IMR-90 (cell line): ENCODE data around the gene TMEM221. TPM values are rescaled to one million over a fixed set of nuclear protein-coding genes. Genes with fewer than 3 reads are reported as not detected.

ENCODE experiments used
- ATAC-seq: fragments of 200-7000 bp; cut with Tn5 transposase; 2 replicates; pipeline ENCODE4 v1.9.1; 2020; ENCODE audit warnings: low read depth, mild to moderate bottlenecking, moderate library complexity
- BruUV-seq: library from RNA; stranded (reverse); fragments of 400-500 nt; replicated peaks from 2 replicates; lab custom pipeline; 2021; lab: Mats Ljungman, UMichigan
- CTCF ChIA-PET: fragments of 300-600 bp; formaldehyde crosslinking; extraction: SDS; loops from one replicate; lab custom pipeline; 2021; ENCODE audit warnings: antibody characterized with exemption; lab: Yijun Ruan, JAX
- POLR2A ChIA-PET: fragments of 300-600 bp; sonication (Branson Sonifier 250); formaldehyde crosslinking; loops from one replicate; lab custom pipeline; 2022; ENCODE audit warnings: antibody characterized with exemption; ENCODE audit not compliant: unreplicated experiment; lab: Charles Lee
- DNase-seq: peaks from one replicate; pipeline ENCODE4 v3.0.0; 2013
- H2AFZ ChIP-seq: replicated peaks from 2 replicates; pipeline ENCODE3; 2013; ENCODE audit warnings: low read length, mild to moderate bottlenecking; ENCODE audit not compliant: poor library complexity
- H2AK5ac ChIP-seq: 2 replicates; pipeline ENCODE4 v1.6.1; 2013; ENCODE audit warnings: low read depth, low read length, inconsistent platforms
- H2AK9ac ChIP-seq: replicated peaks from 2 replicates; pipeline ENCODE3; 2013; ENCODE audit warnings: mild to moderate bottlenecking, low read depth, low read length, moderate library complexity; ENCODE audit not compliant: poor library complexity
- H2BK120ac ChIP-seq: 2 replicates; pipeline ENCODE4 v1.6.1; 2013; ENCODE audit warnings: low read depth, low read length, inconsistent platforms
- H2BK15ac ChIP-seq: 3 replicates; pipeline ENCODE4 v1.6.1; 2013; ENCODE audit warnings: low read depth, low read length, inconsistent platforms
- H2BK20ac ChIP-seq: 2 replicates; pipeline ENCODE4 v1.6.1; 2013; ENCODE audit warnings: low read depth, mild to moderate bottlenecking, inconsistent platforms, low read length, moderate library complexity
- H2BK5ac ChIP-seq: 2 replicates; pipeline ENCODE4 v1.6.1; 2013; ENCODE audit warnings: mild to moderate bottlenecking, low read depth, low read length, inconsistent platforms; ENCODE audit not compliant: poor library complexity, severe bottlenecking
- H3K14ac ChIP-seq: replicated peaks from 2 replicates; pipeline ENCODE4 v1.6.1; 2013; ENCODE audit warnings: low read depth, low read length, inconsistent platforms
- H3K18ac ChIP-seq: 2 replicates; pipeline ENCODE4 v1.6.1; 2013; ENCODE audit warnings: low read depth, low read length, control low read depth
- H3K23ac ChIP-seq: 2 replicates; pipeline ENCODE4 v1.6.1; 2013; ENCODE audit warnings: low read depth, low read length, inconsistent platforms
- H3K27ac ChIP-seq: 2 replicates; pipeline ENCODE4 v1.5.1; 2013; ENCODE audit warnings: mild to moderate bottlenecking, control low read depth, low read length; ENCODE audit not compliant: insufficient read depth
- H3K27me3 ChIP-seq: 2 replicates; pipeline ENCODE4 v1.6.1; 2013; ENCODE audit warnings: low read length; ENCODE audit not compliant: control insufficient read depth, insufficient read depth
- H3K36me3 ChIP-seq: 2 replicates; pipeline ENCODE4 v1.6.1; 2013; ENCODE audit warnings: low read length, mixed read lengths; ENCODE audit not compliant: control insufficient read depth, insufficient read depth
- H3K4ac ChIP-seq: 2 replicates; pipeline ENCODE4 v1.6.1; 2013; ENCODE audit warnings: low read depth, low read length, inconsistent platforms
- H3K4me1 ChIP-seq: 2 replicates; pipeline ENCODE4 v1.6.1; 2013; ENCODE audit warnings: low read length, mixed read lengths; ENCODE audit not compliant: control insufficient read depth, insufficient read depth
- H3K4me2 ChIP-seq: 2 replicates; pipeline ENCODE4 v1.6.1; 2013; ENCODE audit warnings: low read depth, mild to moderate bottlenecking, control low read depth, low read length, moderate library complexity
- H3K4me3 ChIP-seq: 2 replicates; pipeline ENCODE4 v1.5.1; 2013; ENCODE audit warnings: low read depth, mild to moderate bottlenecking, control low read depth, low read length, moderate library complexity; ENCODE audit not compliant: insufficient read depth
- H3K56ac ChIP-seq: 2 replicates; pipeline ENCODE4 v1.6.1; 2013; ENCODE audit warnings: low read length, inconsistent platforms; ENCODE audit not compliant: insufficient read depth; ENCODE audit errors: extremely low read depth
- H3K79me1 ChIP-seq, 2 experiments: 2 replicates each; pipeline ENCODE4 v1.6.1; 2013; ENCODE audit warnings: low read length in 2 of 2, inconsistent platforms in 1 of 2, low read depth in 1 of 2
- H3K9ac ChIP-seq: 2 replicates; pipeline ENCODE4 v1.6.1; 2013; ENCODE audit warnings: low read depth, low read length, control low read depth
- H3K9me1 ChIP-seq: 2 replicates; pipeline ENCODE4 v1.6.1; 2013; ENCODE audit warnings: low read length, inconsistent platforms; ENCODE audit not compliant: insufficient read depth
- H3K9me3 ChIP-seq: 2 replicates; pipeline ENCODE4 v1.6.1; 2013; ENCODE audit warnings: low read length; ENCODE audit not compliant: control insufficient read depth, insufficient read depth
- H4K20me1 ChIP-seq: 2 replicates; pipeline ENCODE4 v1.6.1; 2013; ENCODE audit warnings: low read length, inconsistent platforms; ENCODE audit not compliant: insufficient read depth
- H4K5ac ChIP-seq: 2 replicates; pipeline ENCODE4 v1.6.1; 2013; ENCODE audit warnings: mild to moderate bottlenecking, low read depth, low read length, control low read depth
- H4K8ac ChIP-seq, 2 experiments: 2 replicates each; pipeline ENCODE4 v1.6.1; 2013; ENCODE audit warnings: low read depth in 2 of 2, low read length in 2 of 2, control low read depth in 1 of 2, inconsistent platforms in 1 of 2
- H4K91ac ChIP-seq: 2 replicates; pipeline ENCODE4 v1.6.1; 2013; ENCODE audit warnings: low read depth, low read length, inconsistent platforms; ENCODE audit not compliant: insufficient read depth
- BHLHE40 ChIP-seq: fragments of 150-350 bp; IDR thresholded peaks from 2 replicates; pipeline ENCODE4 v1.6.1; 2016; ENCODE audit warnings: mild to moderate bottlenecking, low read depth, low read length
- CEBPB ChIP-seq: IDR thresholded peaks from 2 replicates; pipeline ENCODE4 v1.6.1; 2012; ENCODE audit warnings: low read depth, low read length, improper control_type of control experiment
- CHD1 ChIP-seq: IDR thresholded peaks from 2 replicates; pipeline ENCODE4 v1.6.1; 2012; ENCODE audit warnings: low read depth, low read length, improper control_type of control experiment
- FOS ChIP-seq: fragments of 150-350 bp; IDR thresholded peaks from 2 replicates; pipeline ENCODE4 v1.6.1; 2016; ENCODE audit warnings: low read depth, low read length
- MAFK ChIP-seq: IDR thresholded peaks from 2 replicates; pipeline ENCODE4 v1.6.1; 2012; ENCODE audit warnings: low read depth, low read length, improper control_type of control experiment
- MAZ ChIP-seq: IDR thresholded peaks from 2 replicates; pipeline ENCODE4 v1.6.1; 2012; ENCODE audit warnings: low read depth, mild to moderate bottlenecking, low read length, improper control_type of control experiment, moderate library complexity, borderline replicate concordance
- NFE2L2 ChIP-seq: fragments of 150-350 bp; IDR thresholded peaks from 2 replicates; pipeline ENCODE4 v1.6.1; 2016; ENCODE audit warnings: low read depth, mild to moderate bottlenecking, low read length
- POLR2A ChIP-seq: IDR thresholded peaks from 2 replicates; pipeline ENCODE4 v1.6.1; 2012; ENCODE audit warnings: mild to moderate bottlenecking, low read depth, low read length
- RAD21 ChIP-seq: IDR thresholded peaks from 2 replicates; pipeline ENCODE4 v1.6.1; 2012; ENCODE audit warnings: low read length, improper control_type of control experiment
- RCOR1 ChIP-seq: IDR thresholded peaks from 2 replicates; pipeline ENCODE4 v1.6.1; 2012; ENCODE audit warnings: mild to moderate bottlenecking, low read length, improper control_type of control experiment; ENCODE audit not compliant: insufficient replicate concordance
- RFX5 ChIP-seq: IDR thresholded peaks from 2 replicates; pipeline ENCODE4 v1.8.0; 2012; ENCODE audit warnings: low read depth, mild to moderate bottlenecking, low read length, moderate library complexity
- SMC3 ChIP-seq: fragments of 150-350 bp; IDR thresholded peaks from 2 replicates; pipeline ENCODE4 v1.6.1; 2016; ENCODE audit warnings: low read depth, mild to moderate bottlenecking, antibody characterized with exemption, low read length, moderate library complexity
- WGBS, 2 experiments: methylation state at CpG; one replicate each; pipeline versions ENCODE4 v1.1.5 to v1.1.7; 2013; ENCODE audit warnings: missing lambda C conversion rate in 2 of 2; ENCODE audit not compliant: insufficient read length in 1 of 2; ENCODE audit errors: extremely low coverage in 2 of 2; 5-methylcytosine and 5-hydroxymethylcytosine counted together
- dilution Hi-C: fragments of 300-500 bp; cut with HindIII; formaldehyde crosslinking; loops from one replicate; pipeline ENCODE4 v1.14.3; 2018; ENCODE audit warnings: low sequenced_read_pairs; ENCODE audit not compliant: unreplicated experiment
- in situ Hi-C: fragments of 300-500 bp; cut with MboI; formaldehyde crosslinking; loops from 3 replicates; pipeline ENCODE4 v1.14.3; 2019; ENCODE audit warnings: low sequenced_read_pairs, inconsistent platforms, mixed read lengths
- intact Hi-C: fragments of 100-400 bp; cut with micrococcal nuclease; formaldehyde crosslinking; loops from 2 replicates; pipeline ENCODE4 v1.10.0; 2022
- polyA plus RNA-seq, 3 experiments: library from polyadenylated mRNA; depleted of rRNA; stranded (reverse); fragments of >200 nt; gene quantifications; 2 replicates each; pipeline ENCODE4 v1.2.3, GENCODE V29; 2012; ENCODE audit warnings: low replicate concordance in 1 of 3
- total RNA-seq: library from RNA; depleted of rRNA; stranded (reverse); fragments of >200 nt; gene quantifications from 2 replicates; pipeline ENCODE4 v1.2.3, GENCODE V29; 2012
- TF ChIP-seq, protein P1 (sequence below): conservative IDR thresholded peaks from 2 replicates; pipeline ENCODE4 v1.5.1; 2012; ENCODE audit warnings: mild to moderate bottlenecking, low read depth, low read length, improper control_type of control experiment
- TF ChIP-seq, protein P2 (sequence below): fragments of 150-350 bp; IDR thresholded peaks from 2 replicates; pipeline ENCODE4 v1.6.1; 2016; ENCODE audit warnings: low read depth, mild to moderate bottlenecking, low read length, moderate library complexity, borderline replicate concordance
- TF ChIP-seq, protein P3 (sequence below): fragments of 150-350 bp; IDR thresholded peaks from 2 replicates; pipeline ENCODE4 v1.6.1; 2017; ENCODE audit warnings: mild to moderate bottlenecking, antibody characterized with exemption, low read length, low read depth

Gene TMEM221
- total and polyA plus RNA-seq, 2 of the 4 experiments (the other 2 are of a cell fraction) = 0.12 TPM; not detected in 1

DNA sequence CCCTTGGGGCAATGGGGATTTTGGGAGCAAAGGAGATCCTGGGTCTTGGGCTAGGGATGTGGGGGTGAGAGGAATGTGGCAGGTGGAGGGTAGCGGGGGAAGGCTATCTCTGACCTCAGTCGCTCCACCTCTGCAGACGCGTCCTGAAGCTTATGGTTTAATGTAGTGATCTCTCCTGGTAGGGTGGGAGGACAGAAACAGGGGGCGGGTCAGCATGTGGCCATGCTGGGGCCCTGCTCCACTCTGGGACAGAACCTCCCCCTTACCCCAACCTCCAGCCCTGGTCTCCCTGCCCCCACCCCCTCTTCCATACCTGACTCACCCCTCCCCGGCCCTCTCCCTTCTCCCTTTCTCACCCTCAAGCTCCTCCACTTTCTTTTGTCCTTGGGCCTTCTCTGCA, 44.5 kb downstream of the TMEM221 start:
- H2BK5ac ChIP-seq = no peak overlapping the region
- H2AK9ac ChIP-seq = no peak overlapping the region
- H3K23ac ChIP-seq = no peak overlapping the region
- H3K4me1 ChIP-seq = no peaks in the 10 kb centered on the region
- H3K9me1 ChIP-seq = peaks cover 2% of the 10 kb centered on the region; the same call in 1 of the 2 replicates
- POLR2A ChIA-PET = no interaction called here
- DNase-seq = no peak
- H2AFZ ChIP-seq = no peak overlapping the region
- no peak for TF ChIP-seq MAFK
- no peak for TF ChIP-seq POLR2A
- TF ChIP-seq CEBPB = no peak
- TF ChIP-seq BHLHE40 = no peak
- TF ChIP-seq FOS = no peak
- TF ChIP-seq, protein P1, sequence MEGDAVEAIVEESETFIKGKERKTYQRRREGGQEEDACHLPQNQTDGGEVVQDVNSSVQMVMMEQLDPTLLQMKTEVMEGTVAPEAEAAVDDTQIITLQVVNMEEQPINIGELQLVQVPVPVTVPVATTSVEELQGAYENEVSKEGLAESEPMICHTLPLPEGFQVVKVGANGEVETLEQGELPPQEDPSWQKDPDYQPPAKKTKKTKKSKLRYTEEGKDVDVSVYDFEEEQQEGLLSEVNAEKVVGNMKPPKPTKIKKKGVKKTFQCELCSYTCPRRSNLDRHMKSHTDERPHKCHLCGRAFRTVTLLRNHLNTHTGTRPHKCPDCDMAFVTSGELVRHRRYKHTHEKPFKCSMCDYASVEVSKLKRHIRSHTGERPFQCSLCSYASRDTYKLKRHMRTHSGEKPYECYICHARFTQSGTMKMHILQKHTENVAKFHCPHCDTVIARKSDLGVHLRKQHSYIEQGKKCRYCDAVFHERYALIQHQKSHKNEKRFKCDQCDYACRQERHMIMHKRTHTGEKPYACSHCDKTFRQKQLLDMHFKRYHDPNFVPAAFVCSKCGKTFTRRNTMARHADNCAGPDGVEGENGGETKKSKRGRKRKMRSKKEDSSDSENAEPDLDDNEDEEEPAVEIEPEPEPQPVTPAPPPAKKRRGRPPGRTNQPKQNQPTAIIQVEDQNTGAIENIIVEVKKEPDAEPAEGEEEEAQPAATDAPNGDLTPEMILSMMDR = no peak
- no peak for TF ChIP-seq RCOR1
- no peak for TF ChIP-seq SMC3
- no peak for TF ChIP-seq CHD1
- TF ChIP-seq NFE2L2 = no peak
- TF ChIP-seq MAZ = no peak
- TF ChIP-seq, protein P2, sequence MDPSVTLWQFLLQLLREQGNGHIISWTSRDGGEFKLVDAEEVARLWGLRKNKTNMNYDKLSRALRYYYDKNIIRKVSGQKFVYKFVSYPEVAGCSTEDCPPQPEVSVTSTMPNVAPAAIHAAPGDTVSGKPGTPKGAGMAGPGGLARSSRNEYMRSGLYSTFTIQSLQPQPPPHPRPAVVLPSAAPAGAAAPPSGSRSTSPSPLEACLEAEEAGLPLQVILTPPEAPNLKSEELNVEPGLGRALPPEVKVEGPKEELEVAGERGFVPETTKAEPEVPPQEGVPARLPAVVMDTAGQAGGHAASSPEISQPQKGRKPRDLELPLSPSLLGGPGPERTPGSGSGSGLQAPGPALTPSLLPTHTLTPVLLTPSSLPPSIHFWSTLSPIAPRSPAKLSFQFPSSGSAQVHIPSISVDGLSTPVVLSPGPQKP = no peak
- TF ChIP-seq RFX5 = no peak
- TF ChIP-seq, protein P3, sequence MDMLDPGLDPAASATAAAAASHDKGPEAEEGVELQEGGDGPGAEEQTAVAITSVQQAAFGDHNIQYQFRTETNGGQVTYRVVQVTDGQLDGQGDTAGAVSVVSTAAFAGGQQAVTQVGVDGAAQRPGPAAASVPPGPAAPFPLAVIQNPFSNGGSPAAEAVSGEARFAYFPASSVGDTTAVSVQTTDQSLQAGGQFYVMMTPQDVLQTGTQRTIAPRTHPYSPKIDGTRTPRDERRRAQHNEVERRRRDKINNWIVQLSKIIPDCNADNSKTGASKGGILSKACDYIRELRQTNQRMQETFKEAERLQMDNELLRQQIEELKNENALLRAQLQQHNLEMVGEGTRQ = no peak
- no peak for TF ChIP-seq RAD21
- H3K9me3 ChIP-seq = no peaks in the 10 kb centered on the region
- H3K4me3 ChIP-seq = no peak overlapping the region
- no peak overlapping the region for H4K91ac ChIP-seq
- H3K4me2 ChIP-seq = no peak overlapping the region
- no CpG with 5 or more reads among the region's 6 CpGs for WGBS, 2 experiments
- H4K8ac ChIP-seq = no peak overlapping the region
- BruUV-seq = no TSS peak
- no peaks in the 10 kb centered on the region for H4K20me1 ChIP-seq
- intact Hi-C loops (no loop called here), in situ Hi-C loops (no loop called here), dilution Hi-C loops (no loop called here)
- no peaks in the 10 kb centered on the region for H3K27me3 ChIP-seq
- CTCF ChIA-PET = no interaction called here
- H3K56ac ChIP-seq = no peak overlapping the region
- no peak overlapping the region for H3K14ac ChIP-seq
- no peak overlapping the region for H3K9ac ChIP-seq
- H2BK20ac ChIP-seq = no peak overlapping the region
- H3K79me1 ChIP-seq = no peaks in the 10 kb centered on the region
- no peak overlapping the region for H3K4ac ChIP-seq
- no peak overlapping the region for H3K27ac ChIP-seq
- no peak overlapping the region for H2AK5ac ChIP-seq
- H2BK15ac ChIP-seq = no peak overlapping the region
- ATAC-seq = no peak
- no peak overlapping the region for H3K18ac ChIP-seq
- H4K5ac ChIP-seq = no peak overlapping the region
- H2BK120ac ChIP-seq = no peak overlapping the region
- H3K36me3 ChIP-seq = no peaks in the 10 kb centered on the region
